CD4-positive, alpha-beta T cell treated with Interleukin-21 for 1 hour (primary cell): ENCODE data around the gene AVPR1B.

Source experiments
- DNase-seq: peaks from one replicate; pipeline ENCODE4 v3.0.0-alpha.2; 2020

Gene AVPR1B

GRCh38 chr1:206111271-206111927 lies 5.8 kb downstream of the AVPR1B start:
- DNase-seq, result no peak

- no peak for DNase-seq
Observed at GRCh38 chr1:206110820-206111219, 6.4 kb downstream of the AVPR1B start.

GRCh38 chr1:206110161-206110560 lies 7.0 kb downstream of the AVPR1B start:
- DNase-seq, result no peak

- no peak for DNase-seq
Observed at GRCh38 chr1:206109718-206110117, 7.5 kb downstream of the AVPR1B start.

- no peak for DNase-seq
Observed at GRCh38 chr1:206108635-206109034, 8.6 kb downstream of the AVPR1B start.

GRCh38 chr1:206107168-206107544 lies 10.0 kb downstream of the AVPR1B start:
- no peak for DNase-seq

- peak; percentile 72 for DNase-seq
Observed at GRCh38 chr1:206106328-206107167, 10.6 kb downstream of the AVPR1B start.

GRCh38 chr1:206105464-206105995 lies 11.7 kb downstream of the AVPR1B start:
- DNase-seq, result no peak

GRCh38 chr1:206103979-206104378 lies 13.2 kb downstream of the AVPR1B start:
- no peak for DNase-seq

- DNase-seq, result no peak
Observed at GRCh38 chr1:206102292-206102936, 14.8 kb downstream of the AVPR1B start.

- no peak for DNase-seq
Observed at GRCh38 chr1:206101351-206102045, 15.7 kb downstream of the AVPR1B start.

- DNase-seq, result no peak
Observed at GRCh38 chr1:206100226-206100815, 16.9 kb downstream of the AVPR1B start.

- DNase-seq, result no peak
Observed at GRCh38 chr1:206098242-206098919, 18.8 kb downstream of the AVPR1B start.

- DNase-seq, result no peak
Observed at GRCh38 chr1:206097381-206097780, 19.8 kb downstream of the AVPR1B start.

- no peak for DNase-seq
Observed at GRCh38 chr1:206094024-206094423, 23.2 kb downstream of the AVPR1B start.

- DNase-seq, result no peak
Observed at GRCh38 chr1:206089341-206089740, 27.8 kb downstream of the AVPR1B start.

GRCh38 chr1:206087091-206087490 lies 30.1 kb downstream of the AVPR1B start:
- DNase-seq, result no peak

- no peak for DNase-seq
Observed at GRCh38 chr1:206083750-206084149, 33.4 kb downstream of the AVPR1B start.

GRCh38 chr1:206082831-206083695 lies 34.1 kb downstream of the AVPR1B start:
- DNase-seq, result no peak

- DNase-seq, result no peak
Observed at GRCh38 chr1:206081856-206082255, 35.3 kb downstream of the AVPR1B start.
